Hepatocyte (in vitro differentiated cells): ENCODE data around the gene TEKT5.

Experiments
- CTCF ChIP-seq: fragments of 200-600 bp; sonication (generic); IDR thresholded peaks from 2 replicates; pipeline ENCODE4 v1.5.1; 2016; ENCODE audit warnings: antibody characterized with exemption, mild to moderate bottlenecking; ENCODE audit not compliant: poor library complexity
- EZH2phosphoT487 ChIP-seq: fragments of 200-600 bp; sonication (generic); IDR thresholded peaks from one replicate; pipeline ENCODE4 v1.6.1; 2018; ENCODE audit warnings: antibody characterized with exemption, mild to moderate bottlenecking, low read depth, moderate library complexity; ENCODE audit not compliant: unreplicated experiment, severe bottlenecking

- no peak for TF ChIP-seq CTCF
- TF ChIP-seq EZH2phosphoT487 = no peak
Observed at GRCh38 chr16:10688291-10688690, 6.4 kb downstream of the TEKT5 start.
